ENCODE data around the gene GSAP.

GSAP gene

DNA sequence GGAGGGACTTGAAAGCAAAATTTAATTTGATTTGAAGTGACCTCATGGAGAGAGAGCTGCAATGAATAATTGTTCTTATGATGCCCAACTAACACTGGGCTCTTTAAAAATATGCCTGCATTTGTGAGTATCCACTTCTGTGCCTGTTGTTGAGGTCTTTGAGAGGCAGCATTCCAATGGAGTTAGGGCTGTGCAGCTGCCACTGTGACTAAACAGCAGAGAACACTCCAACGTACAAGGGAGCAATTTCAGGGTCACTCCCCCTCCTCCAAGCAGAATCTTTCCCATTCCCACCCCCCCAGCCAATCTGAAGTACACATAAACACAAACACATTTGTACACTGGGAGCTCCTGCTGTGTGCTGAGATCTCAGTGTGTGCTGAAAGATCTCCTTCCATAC, 28.0 kb upstream of the GSAP start:
- Histone ChIP-seq H3K27ac (no peak overlapping the region), H3K4me3 (ENCODE audit: low read depth, low read length) (no peak overlapping the region), H3K36me3 (no peaks in the 10 kb centered on the region), H3K27me3 (ENCODE audit: insufficient read depth, low read depth, severe bottlenecking) (no peaks in the 10 kb centered on the region), H3K9me3 (ENCODE audit: severe bottlenecking) (no peaks in the 10 kb centered on the region)
- TF ChIP-seq, protein P1, sequence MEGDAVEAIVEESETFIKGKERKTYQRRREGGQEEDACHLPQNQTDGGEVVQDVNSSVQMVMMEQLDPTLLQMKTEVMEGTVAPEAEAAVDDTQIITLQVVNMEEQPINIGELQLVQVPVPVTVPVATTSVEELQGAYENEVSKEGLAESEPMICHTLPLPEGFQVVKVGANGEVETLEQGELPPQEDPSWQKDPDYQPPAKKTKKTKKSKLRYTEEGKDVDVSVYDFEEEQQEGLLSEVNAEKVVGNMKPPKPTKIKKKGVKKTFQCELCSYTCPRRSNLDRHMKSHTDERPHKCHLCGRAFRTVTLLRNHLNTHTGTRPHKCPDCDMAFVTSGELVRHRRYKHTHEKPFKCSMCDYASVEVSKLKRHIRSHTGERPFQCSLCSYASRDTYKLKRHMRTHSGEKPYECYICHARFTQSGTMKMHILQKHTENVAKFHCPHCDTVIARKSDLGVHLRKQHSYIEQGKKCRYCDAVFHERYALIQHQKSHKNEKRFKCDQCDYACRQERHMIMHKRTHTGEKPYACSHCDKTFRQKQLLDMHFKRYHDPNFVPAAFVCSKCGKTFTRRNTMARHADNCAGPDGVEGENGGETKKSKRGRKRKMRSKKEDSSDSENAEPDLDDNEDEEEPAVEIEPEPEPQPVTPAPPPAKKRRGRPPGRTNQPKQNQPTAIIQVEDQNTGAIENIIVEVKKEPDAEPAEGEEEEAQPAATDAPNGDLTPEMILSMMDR (IDR thresholded peaks at IDR 0.05; ENCODE audit: low read depth, low read length): no peak
- DNase-seq: no peak

DNA sequence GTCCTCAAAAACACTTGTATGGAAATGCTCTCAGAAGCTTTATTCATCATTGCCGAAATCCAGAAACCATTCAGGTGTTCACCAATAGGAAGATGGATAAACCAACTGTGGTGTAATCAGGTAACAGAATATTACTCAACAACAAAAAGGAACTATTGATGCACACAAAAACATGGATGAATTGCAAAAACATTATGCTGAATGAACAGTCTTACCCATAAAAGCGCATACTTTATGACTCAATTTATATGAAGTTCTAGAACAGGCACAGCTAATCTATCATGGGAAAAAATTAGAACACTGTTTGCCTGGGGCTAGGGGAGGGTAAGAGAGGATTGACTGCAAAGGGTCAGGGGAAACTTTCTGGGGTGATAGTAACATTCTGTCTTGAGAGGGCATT, 26.9 kb upstream of the GSAP start:
- H3K27me3 ChIP-seq (ENCODE audit: insufficient read depth, low read depth, severe bottlenecking): no peaks in the 10 kb centered on the region
- TF ChIP-seq, protein P1 (IDR thresholded peaks at IDR 0.05; ENCODE audit: low read depth, low read length): no peak
- H3K36me3 ChIP-seq: no peaks in the 10 kb centered on the region
- H3K4me3 ChIP-seq (ENCODE audit: low read depth, low read length): no peak overlapping the region
- no peak overlapping the region for H3K27ac ChIP-seq
- H3K9me3 ChIP-seq (ENCODE audit: severe bottlenecking): no peaks in the 10 kb centered on the region
- DNase-seq: no peak

DNA sequence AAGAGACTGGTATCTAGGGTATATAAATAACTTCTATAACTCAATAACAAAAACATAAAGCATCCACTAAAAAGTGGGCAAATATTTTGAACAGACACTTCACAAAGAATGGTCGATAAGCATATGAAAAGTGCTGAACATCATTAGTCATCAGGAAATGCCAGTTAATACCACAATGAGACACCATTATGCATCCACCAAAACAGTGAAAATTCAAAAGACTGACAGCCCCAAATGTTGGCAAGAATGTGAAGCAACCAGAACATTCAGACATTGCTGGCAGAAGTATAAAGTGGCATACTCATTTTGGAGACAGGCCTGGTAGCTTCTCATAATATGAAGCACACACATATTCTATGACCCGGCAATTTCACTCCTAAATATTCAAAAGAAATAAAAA, 26.5 kb upstream of the GSAP start:
- TF ChIP-seq, protein P1 (IDR thresholded peaks at IDR 0.05; ENCODE audit: low read depth, low read length): no peak
- H3K36me3 ChIP-seq: no peaks in the 10 kb centered on the region
- DNase-seq: no peak
- H3K4me3 ChIP-seq (ENCODE audit: low read depth, low read length): no peak overlapping the region
- H3K9me3 ChIP-seq (ENCODE audit: severe bottlenecking): no peaks in the 10 kb centered on the region
- no peaks in the 10 kb centered on the region for H3K27me3 ChIP-seq (ENCODE audit: insufficient read depth, low read depth, severe bottlenecking)
- H3K27ac ChIP-seq: no peak overlapping the region

DNA sequence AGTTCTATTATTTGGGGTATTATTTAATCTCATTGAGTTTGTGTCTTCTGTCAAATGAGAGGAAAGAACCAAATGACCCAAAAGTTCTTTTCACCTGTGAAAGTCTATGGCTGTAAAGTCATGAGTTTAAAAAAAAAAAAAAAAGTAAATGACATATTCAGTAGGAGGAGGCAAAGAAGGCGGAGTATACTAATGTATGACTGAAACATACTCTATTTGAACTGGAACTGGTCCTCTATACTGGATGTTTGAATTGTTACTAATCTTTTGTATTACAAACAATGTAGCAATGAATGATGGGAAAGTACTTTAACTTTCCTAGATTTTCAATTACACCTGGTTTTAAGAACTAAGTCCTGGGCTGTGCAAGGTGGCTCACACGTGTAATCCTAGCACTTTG, 24.9 kb upstream of the GSAP start:
- Histone ChIP-seq H3K9me3 (ENCODE audit: severe bottlenecking) (no peaks in the 10 kb centered on the region), H3K4me3 (ENCODE audit: low read depth, low read length) (no peak overlapping the region), H3K27me3 (ENCODE audit: insufficient read depth, low read depth, severe bottlenecking) (no peaks in the 10 kb centered on the region), H3K27ac (no peak overlapping the region), H3K36me3 (no peaks in the 10 kb centered on the region)
- TF ChIP-seq, protein P1 (IDR thresholded peaks at IDR 0.05; ENCODE audit: low read depth, low read length): no peak
- DNase-seq: no peak

DNA sequence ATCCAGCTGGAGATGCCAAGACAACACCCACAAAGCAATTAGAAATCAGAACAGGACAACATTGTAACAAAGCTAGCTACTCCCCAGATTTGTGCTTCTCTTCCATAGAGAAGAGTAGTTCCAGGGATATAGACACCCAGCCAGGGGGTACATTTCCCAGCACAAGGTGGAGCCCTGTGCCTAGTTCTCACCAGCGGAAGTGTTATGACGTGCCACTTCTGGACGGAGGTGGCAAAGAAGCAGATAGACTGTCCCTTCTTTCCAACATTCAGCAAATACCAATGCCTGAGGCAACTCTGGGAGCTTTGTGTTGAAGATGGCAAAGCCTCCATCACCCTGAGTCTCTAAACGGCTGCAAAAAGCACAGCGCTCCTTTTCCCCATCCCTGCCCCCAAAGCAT, 23.4 kb upstream of the GSAP start:
- Histone ChIP-seq H3K36me3 (no peaks in the 10 kb centered on the region), H3K4me3 (ENCODE audit: low read depth, low read length) (no peak overlapping the region), H3K27ac (no peak overlapping the region), H3K9me3 (ENCODE audit: severe bottlenecking) (no peaks in the 10 kb centered on the region), H3K27me3 (ENCODE audit: insufficient read depth, low read depth, severe bottlenecking) (no peaks in the 10 kb centered on the region)
- DNase-seq: peak; percentile 44
- TF ChIP-seq, protein P1 (IDR thresholded peaks at IDR 0.05; ENCODE audit: low read depth, low read length): peak; percentile 40

DNA sequence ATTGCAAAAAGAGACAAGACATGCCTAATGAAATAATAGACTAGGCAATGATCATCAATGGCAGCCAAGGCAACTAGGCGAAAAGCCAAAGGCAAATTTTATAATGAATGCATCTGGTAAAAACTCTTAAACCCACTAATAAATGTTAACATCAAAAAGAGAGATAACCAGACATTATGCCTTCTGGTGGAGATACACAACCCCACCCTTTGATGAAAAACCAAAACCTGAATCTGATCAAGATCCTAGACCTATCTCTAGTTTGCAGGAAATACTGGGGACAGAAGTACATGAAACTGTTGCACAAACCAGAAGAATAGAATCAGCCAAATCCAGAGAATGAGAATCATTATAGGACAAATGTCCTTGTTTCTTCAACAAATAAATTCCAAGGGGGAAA, 22.0 kb upstream of the GSAP start:
- H3K9me3 ChIP-seq (ENCODE audit: severe bottlenecking): no peaks in the 10 kb centered on the region
- no peak overlapping the region for H3K27ac ChIP-seq
- no peak for DNase-seq
- TF ChIP-seq, protein P1 (IDR thresholded peaks at IDR 0.05; ENCODE audit: low read depth, low read length): no peak
- H3K4me3 ChIP-seq (ENCODE audit: low read depth, low read length): no peak overlapping the region
- no peaks in the 10 kb centered on the region for H3K36me3 ChIP-seq
- H3K27me3 ChIP-seq (ENCODE audit: insufficient read depth, low read depth, severe bottlenecking): no peaks in the 10 kb centered on the region
